Lung (tissue), 12 donors: ENCODE results near the gene NRSN2. TPM values are rescaled to one million over a fixed set of nuclear protein-coding genes. Genes with fewer than 3 reads are reported as not detected.

ENCODE experiments used
- ATAC-seq: fragments of 200-7000 bp; cut with Tn5 transposase; one replicate; pipeline ENCODE4 v1.9.1; 2020; ENCODE audit warnings: moderate number of reproducible peaks; ENCODE audit not compliant: insufficient read depth, low FRiP score
- DNase-seq, 3 donors: peaks; one replicate each; pipeline ENCODE4 v3.0.0-alpha.2; 2013 to 2017
- H3K27ac ChIP-seq, 2 donors: one replicate each; pipeline ENCODE4 v1.5.1; 2013; ENCODE audit warnings: mild to moderate bottlenecking in 2 of 2, moderate library complexity in 2 of 2, control low read depth in 1 of 2, inconsistent platforms in 1 of 2, low read depth in 1 of 2, low read length in 1 of 2
- H3K27me3 ChIP-seq, 3 donors: one replicate each; pipeline ENCODE4 v1.5.1; 2013; ENCODE audit warnings: low read length in 2 of 3; ENCODE audit not compliant: control insufficient read depth in 3 of 3, insufficient read depth in 3 of 3
- H3K36me3 ChIP-seq, 4 donors: one replicate each; pipeline ENCODE4 v1.5.1; 2013; ENCODE audit warnings: low read length in 4 of 4, mild to moderate bottlenecking in 1 of 4, moderate library complexity in 1 of 4; ENCODE audit not compliant: control insufficient read depth in 4 of 4, insufficient read depth in 4 of 4
- H3K4me1 ChIP-seq, 5 donors: one replicate each; pipeline ENCODE4 v1.5.1; 2013; ENCODE audit warnings: low read length in 5 of 5, mild to moderate bottlenecking in 2 of 5, moderate library complexity in 1 of 5; ENCODE audit not compliant: control insufficient read depth in 5 of 5, insufficient read depth in 5 of 5
- H3K4me3 ChIP-seq: one replicate; pipeline ENCODE4 v1.5.1; 2013; ENCODE audit warnings: mild to moderate bottlenecking, control low read depth, moderate library complexity
- H3K9ac ChIP-seq, 2 donors: one replicate each; pipeline ENCODE4 v1.5.1; 2013; ENCODE audit warnings: low read length in 2 of 2, control low read depth in 1 of 2; ENCODE audit not compliant: insufficient read depth in 1 of 2
- H3K9me3 ChIP-seq, 4 donors: one replicate each; pipeline ENCODE4 v1.5.1; 2013; ENCODE audit warnings: low read length in 3 of 4, mild to moderate bottlenecking in 1 of 4, moderate library complexity in 1 of 4; ENCODE audit not compliant: control insufficient read depth in 4 of 4, insufficient read depth in 3 of 4
- WGBS, 2 donors: extraction: QIAGEN DNeasy Blood & Tissue Kit; methylation state at CpG; one replicate each; pipeline ENCODE4 v1.1.7; 2013; 5-methylcytosine and 5-hydroxymethylcytosine counted together
- polyA plus RNA-seq, 2 donors: library from polyadenylated mRNA; stranded (reverse); fragments of 200-250 nt; gene quantifications; one replicate each; pipeline ENCODE4 v1.2.1, GENCODE V29; 2013
- total RNA-seq, 2 donors: library from RNA; depleted of rRNA in 1 of 2; stranded (reverse); fragments of >200 nt in 1 of 2; gene quantifications; one replicate each; pipeline ENCODE4 v1.2.1, GENCODE V29; 2014 to 2021
- TF ChIP-seq, protein P1 (sequence below): IDR thresholded peaks from 2 replicates; pipeline ENCODE4 v1.5.1; 2012; ENCODE audit warnings: mild to moderate bottlenecking; ENCODE audit errors: control extremely low read depth, extremely low read depth
- donor health status: control.
- donor health status: control.
- donor health status: Bipolar disorder and iron deficiency.
- donor health status: healthy.
- donor health status: DM: yes; HTN: yes; CAD: no.

NRSN2 gene
- total and polyA plus RNA-seq, 4 donors = 15.3 to 43.7 (median 28.6) TPM

GRCh38 chr20:396619-397431 is 49.9 kb downstream of the NRSN2 start:
- H3K27ac ChIP-seq = no peak overlapping the region
- no peaks in the 10 kb centered on the region for H3K27me3 ChIP-seq
- H3K9me3 ChIP-seq = no peaks in the 10 kb centered on the region
- H3K9ac ChIP-seq = no peak overlapping the region
- ATAC-seq (no peak), DNase-seq (no peak)
- H3K36me3 ChIP-seq = peaks cover 0 to 37% (median 0%) of the 10 kb centered on the region in 4 donors
- TF ChIP-seq, protein P1, sequence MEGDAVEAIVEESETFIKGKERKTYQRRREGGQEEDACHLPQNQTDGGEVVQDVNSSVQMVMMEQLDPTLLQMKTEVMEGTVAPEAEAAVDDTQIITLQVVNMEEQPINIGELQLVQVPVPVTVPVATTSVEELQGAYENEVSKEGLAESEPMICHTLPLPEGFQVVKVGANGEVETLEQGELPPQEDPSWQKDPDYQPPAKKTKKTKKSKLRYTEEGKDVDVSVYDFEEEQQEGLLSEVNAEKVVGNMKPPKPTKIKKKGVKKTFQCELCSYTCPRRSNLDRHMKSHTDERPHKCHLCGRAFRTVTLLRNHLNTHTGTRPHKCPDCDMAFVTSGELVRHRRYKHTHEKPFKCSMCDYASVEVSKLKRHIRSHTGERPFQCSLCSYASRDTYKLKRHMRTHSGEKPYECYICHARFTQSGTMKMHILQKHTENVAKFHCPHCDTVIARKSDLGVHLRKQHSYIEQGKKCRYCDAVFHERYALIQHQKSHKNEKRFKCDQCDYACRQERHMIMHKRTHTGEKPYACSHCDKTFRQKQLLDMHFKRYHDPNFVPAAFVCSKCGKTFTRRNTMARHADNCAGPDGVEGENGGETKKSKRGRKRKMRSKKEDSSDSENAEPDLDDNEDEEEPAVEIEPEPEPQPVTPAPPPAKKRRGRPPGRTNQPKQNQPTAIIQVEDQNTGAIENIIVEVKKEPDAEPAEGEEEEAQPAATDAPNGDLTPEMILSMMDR = no peak
- H3K4me1 ChIP-seq = no peaks in the 10 kb centered on the region
- 88 to 94% methylated on average over 4 of the region's 4 CpGs for WGBS, 2 donors
- no peak overlapping the region for H3K4me3 ChIP-seq

- peaks cover 0 to 33% (median 0%) of the 10 kb centered on the region in 4 donors for H3K36me3 ChIP-seq
- TF ChIP-seq, protein P1 = no peak
- 81 to 91% methylated on average over 6 of the region's 6 CpGs for WGBS, 2 donors
- H3K4me1 ChIP-seq = no peaks in the 10 kb centered on the region
- DNase-seq (no peak), ATAC-seq (no peak)
- no peak overlapping the region for H3K27ac ChIP-seq
- H3K9ac ChIP-seq = no peak overlapping the region
- no peaks in the 10 kb centered on the region for H3K9me3 ChIP-seq
- H3K27me3 ChIP-seq = no peaks in the 10 kb centered on the region
- no peak overlapping the region for H3K4me3 ChIP-seq
Observed at GRCh38 chr20:397432-398237, 50.7 kb downstream of the NRSN2 start.

DNA sequence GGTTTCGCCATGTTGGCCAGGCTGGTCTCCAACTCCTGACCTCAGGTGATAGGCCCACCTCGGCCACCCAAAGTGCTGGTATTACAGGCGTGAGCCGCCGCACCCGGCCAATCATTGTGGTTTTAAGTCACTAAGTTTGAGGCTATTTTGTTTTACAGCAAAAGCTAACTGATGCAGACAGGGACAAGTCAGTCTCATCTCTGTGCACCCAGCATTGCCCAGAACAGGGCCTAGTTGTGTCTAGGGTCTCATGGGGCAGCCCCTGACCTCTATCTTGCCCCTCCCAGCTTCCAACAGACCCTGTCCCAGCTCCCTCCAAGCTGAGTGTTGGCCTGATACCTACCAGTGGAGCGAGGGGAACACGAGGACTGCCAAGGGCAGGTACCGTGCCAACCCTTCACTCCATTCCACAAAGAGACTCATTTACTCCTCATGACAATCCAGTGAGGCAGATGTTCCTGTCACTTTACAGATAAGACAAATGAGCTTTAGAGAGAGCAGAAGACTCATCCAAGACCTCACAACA is 52.3 kb downstream of the NRSN2 start:
- Histone ChIP-seq H3K4me1 (no peaks in the 10 kb centered on the region), H3K9ac (no peak overlapping the region), H3K27me3 (no peaks in the 10 kb centered on the region), H3K27ac (no peak overlapping the region), H3K36me3 (peaks cover 0 to 25% (median 0%) of the 10 kb centered on the region in 4 donors), H3K9me3 (no peaks in the 10 kb centered on the region), H3K4me3 (no peak overlapping the region)
- WGBS, 2 donors = 91 to 95% methylated on average over 9 of the region's 9 CpGs
- DNase-seq (no peak), ATAC-seq (no peak)
- TF ChIP-seq, protein P1 = no peak
